SK-N-SH treated with all-trans-retinoic acid at 6 μM for 48 hours (cell line): ENCODE data around the gene PTF1A.
A peak's percentile ranks its signal among the peaks of the same experiment; 100 is the strongest.

Experiments used
- ATAC-seq: fragments of 200-7000 bp; cut with Tn5 transposase; 3 replicates; pipeline ENCODE4 v1.9.1; 2020; ENCODE audit warnings: mild to moderate bottlenecking, moderate library complexity
- ARNTL ChIP-seq: fragments of 450-650 bp; formaldehyde crosslinking; IDR thresholded peaks from 2 replicates; pipeline ENCODE4 v1.5.0; 2020; ENCODE audit warnings: low read depth, mild to moderate bottlenecking, moderate library complexity, borderline replicate concordance
- BACH2 ChIP-seq: fragments of 250-450 bp; sonication (Bioruptor Pico); IDR thresholded peaks from 2 replicates; pipeline ENCODE4 v1.9.0; 2021; ENCODE audit warnings: mild to moderate bottlenecking, borderline replicate concordance
- CREB5 ChIP-seq: fragments of 250-450 bp; sonication (Bioruptor Pico); IDR thresholded peaks from 2 replicates; pipeline ENCODE4 v1.5.1; 2020; ENCODE audit warnings: low read depth, mild to moderate bottlenecking, moderate library complexity
- CSDC2 ChIP-seq: fragments of 250-450 bp; sonication (Bioruptor Pico); IDR thresholded peaks from 2 replicates; pipeline ENCODE4 v1.5.0; 2020; ENCODE audit warnings: mild to moderate bottlenecking, moderate library complexity
- ESRRG ChIP-seq: fragments of 250-450 bp; sonication (Bioruptor Pico); IDR thresholded peaks from 2 replicates; pipeline ENCODE4 v1.6.1; 2021; ENCODE audit warnings: mild to moderate bottlenecking
- GLIS3 ChIP-seq: fragments of 250-450 bp; sonication (Bioruptor Pico); IDR thresholded peaks from 2 replicates; pipeline ENCODE4 v1.5.0; 2020; ENCODE audit warnings: mild to moderate bottlenecking, moderate library complexity
- OSR1 ChIP-seq: fragments of 250-450 bp; sonication (Bioruptor Pico); IDR thresholded peaks from 2 replicates; pipeline ENCODE4 v1.8.0; 2022; ENCODE audit warnings: moderate library complexity, mild to moderate bottlenecking, inconsistent platforms
- POU6F1 ChIP-seq: fragments of 250-450 bp; sonication (Bioruptor Pico); IDR thresholded peaks from 2 replicates; pipeline ENCODE4 v1.8.0; 2021; ENCODE audit warnings: low read depth, mild to moderate bottlenecking, moderate library complexity, borderline replicate concordance
- PPARA ChIP-seq: fragments of 250-450 bp; sonication (Bioruptor Pico); IDR thresholded peaks from 2 replicates; pipeline ENCODE4 v1.5.0; 2020; ENCODE audit warnings: mild to moderate bottlenecking, borderline replicate concordance
- RARB ChIP-seq: fragments of 250-450 bp; sonication (Bioruptor Pico); IDR thresholded peaks from 2 replicates; pipeline ENCODE4 v1.8.0; 2021; ENCODE audit warnings: mild to moderate bottlenecking, moderate library complexity
- SNAI2 ChIP-seq: fragments of 250-450 bp; sonication (Bioruptor Pico); IDR thresholded peaks from 2 replicates; pipeline ENCODE4 v1.5.0; 2020; ENCODE audit warnings: mild to moderate bottlenecking, moderate library complexity
- TCF4 ChIP-seq: fragments of 250-450 bp; sonication (Bioruptor Pico); IDR thresholded peaks from 2 replicates; pipeline ENCODE4 v1.8.0; 2021; ENCODE audit warnings: mild to moderate bottlenecking, moderate library complexity, borderline replicate concordance
- TOX ChIP-seq: fragments of 250-450 bp; sonication (Bioruptor Pico); IDR thresholded peaks from 2 replicates; pipeline ENCODE4 v1.8.0; 2021; ENCODE audit warnings: mild to moderate bottlenecking, moderate library complexity, borderline replicate concordance
- TSHZ2 ChIP-seq: fragments of 250-450 bp; sonication (Bioruptor Pico); IDR thresholded peaks from 2 replicates; pipeline ENCODE4 v1.5.0; 2020; ENCODE audit warnings: mild to moderate bottlenecking, moderate library complexity
- ZC3H10 ChIP-seq: fragments of 250-450 bp; sonication (Bioruptor Pico); IDR thresholded peaks from 2 replicates; pipeline ENCODE4 v1.5.1; 2021; ENCODE audit warnings: mild to moderate bottlenecking, moderate library complexity
- ZFP3 ChIP-seq: fragments of 250-450 bp; sonication (Bioruptor Pico); IDR thresholded peaks from 2 replicates; pipeline ENCODE4 v1.5.0; 2020; ENCODE audit warnings: mild to moderate bottlenecking, moderate library complexity
- ZFP30 ChIP-seq: fragments of 450-650 bp; formaldehyde crosslinking; IDR thresholded peaks from 2 replicates; pipeline ENCODE4 v1.5.0; 2022; ENCODE audit warnings: mild to moderate bottlenecking, moderate library complexity
- ZNF565 ChIP-seq: fragments of 450-650 bp; formaldehyde crosslinking; conservative IDR thresholded peaks from 2 replicates; pipeline ENCODE4 v1.5.0; 2020; ENCODE audit warnings: low read depth, mild to moderate bottlenecking, moderate library complexity
- ZNF70 ChIP-seq: fragments of 450-650 bp; formaldehyde crosslinking; IDR thresholded peaks from 2 replicates; pipeline ENCODE4 v1.5.0; 2020; ENCODE audit warnings: mild to moderate bottlenecking, moderate library complexity
- ZNF8 ChIP-seq: fragments of 450-650 bp; formaldehyde crosslinking; IDR thresholded peaks from 2 replicates; pipeline ENCODE4 v1.5.0; 2020; ENCODE audit warnings: mild to moderate bottlenecking, moderate library complexity
- TF ChIP-seq, protein P1 (sequence below): fragments of 250-450 bp; sonication (Bioruptor Pico); IDR thresholded peaks from 2 replicates; pipeline ENCODE4 v1.5.1; 2021; ENCODE audit warnings: mild to moderate bottlenecking, moderate library complexity

PTF1A gene

DNA sequence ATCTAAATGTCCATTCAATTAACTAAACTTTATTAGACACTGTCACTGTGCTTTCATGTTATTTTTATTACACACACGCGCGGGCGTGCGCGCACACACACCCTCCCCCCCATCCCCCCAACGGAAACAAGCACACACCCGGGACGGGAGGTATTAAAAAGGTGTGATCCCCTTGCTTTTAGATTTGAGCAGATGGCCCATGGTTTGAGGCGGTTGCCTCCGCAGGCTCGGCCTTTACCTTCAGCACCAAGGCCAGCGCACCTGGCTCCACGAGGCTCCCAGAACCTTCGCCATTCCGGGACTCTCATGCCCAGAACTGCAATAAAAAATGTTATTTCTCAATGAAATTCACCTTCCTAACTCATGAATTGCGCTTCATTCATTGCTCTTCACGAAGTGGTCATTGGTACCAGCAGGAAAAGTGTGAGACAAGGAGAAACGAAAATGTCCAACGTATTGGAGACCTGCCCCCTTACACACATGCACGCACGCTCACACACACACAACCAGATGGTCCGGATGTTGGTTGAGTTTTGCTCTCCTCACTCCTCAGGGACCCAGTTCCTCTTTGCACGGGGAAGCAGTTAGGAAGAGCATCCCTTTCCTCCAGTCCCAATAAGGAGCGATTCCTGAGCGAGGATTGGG is 20.8 kb upstream of the PTF1A start:
- ATAC-seq, result 0 out of 3 replicates have a peak, but pooled peaks have one; percentile 40
- TF ChIP-seq, protein P1, sequence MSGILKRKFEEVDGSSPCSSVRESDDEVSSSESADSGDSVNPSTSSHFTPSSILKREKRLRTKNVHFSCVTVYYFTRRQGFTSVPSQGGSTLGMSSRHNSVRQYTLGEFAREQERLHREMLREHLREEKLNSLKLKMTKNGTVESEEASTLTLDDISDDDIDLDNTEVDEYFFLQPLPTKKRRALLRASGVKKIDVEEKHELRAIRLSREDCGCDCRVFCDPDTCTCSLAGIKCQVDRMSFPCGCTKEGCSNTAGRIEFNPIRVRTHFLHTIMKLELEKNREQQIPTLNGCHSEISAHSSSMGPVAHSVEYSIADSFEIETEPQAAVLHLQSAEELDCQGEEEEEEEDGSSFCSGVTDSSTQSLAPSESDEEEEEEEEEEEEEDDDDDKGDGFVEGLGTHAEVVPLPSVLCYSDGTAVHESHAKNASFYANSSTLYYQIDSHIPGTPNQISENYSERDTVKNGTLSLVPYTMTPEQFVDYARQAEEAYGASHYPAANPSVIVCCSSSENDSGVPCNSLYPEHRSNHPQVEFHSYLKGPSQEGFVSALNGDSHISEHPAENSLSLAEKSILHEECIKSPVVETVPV (CRISPR knock-in tag), result no peak
- TF ChIP-seq ARNTL (CRISPR knock-in tag) (no peak), ZNF8 (CRISPR knock-in tag) (no peak), ESRRG (CRISPR knock-in tag) (no peak), TOX (CRISPR knock-in tag) (no peak), POU6F1 (CRISPR knock-in tag) (no peak), PPARA (CRISPR knock-in tag) (no peak), GLIS3 (CRISPR knock-in tag) (no peak), ZFP3 (CRISPR knock-in tag) (no peak), BACH2 (no peak), ZNF70 (CRISPR knock-in tag) (no peak), ZFP30 (CRISPR knock-in tag) (no peak), CSDC2 (no peak), CREB5 (CRISPR knock-in tag) (no peak)

DNA sequence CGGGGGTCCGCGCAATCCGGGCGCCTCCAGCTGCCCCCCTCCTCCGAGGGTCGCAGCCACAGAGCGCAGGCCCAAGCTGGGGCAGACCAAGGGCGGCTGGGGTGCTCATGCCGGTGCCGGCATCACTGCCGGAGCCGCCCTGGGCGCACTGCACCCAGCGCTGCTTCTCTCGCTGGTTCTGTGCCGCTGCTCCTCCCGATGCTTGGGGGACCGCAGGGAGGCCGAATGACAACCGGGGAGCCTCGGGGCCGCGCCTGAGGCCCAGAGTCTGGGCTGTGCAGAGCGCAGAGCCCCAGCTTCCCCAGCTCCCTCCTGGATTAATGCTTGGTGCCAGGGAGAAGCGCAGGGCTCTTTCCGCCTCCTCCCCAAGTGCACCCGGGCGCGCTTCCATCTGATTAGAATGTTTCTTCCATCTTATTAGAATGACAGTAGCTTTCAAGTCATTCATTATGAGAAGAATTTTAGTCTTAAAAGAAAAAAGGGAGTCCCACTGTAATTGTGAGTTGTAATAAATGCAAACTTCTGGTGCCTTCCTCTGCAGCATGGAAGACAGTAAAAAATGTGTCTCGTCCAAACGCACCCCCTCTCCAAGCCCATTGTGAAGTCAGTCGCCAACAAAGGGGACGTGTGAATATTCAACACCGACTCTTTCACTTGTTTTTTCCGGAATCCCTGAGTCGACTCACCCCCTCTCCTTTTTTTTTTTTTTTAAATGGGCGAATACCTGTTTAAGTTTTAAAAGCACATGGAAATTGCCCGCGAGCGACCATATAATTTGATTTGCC is 19.5 kb upstream of the PTF1A start:
- no peak for ATAC-seq
- TF ChIP-seq GLIS3 (CRISPR knock-in tag) (no peak), CREB5 (CRISPR knock-in tag) (no peak), SNAI2 (CRISPR knock-in tag) (no peak), ZNF565 (CRISPR knock-in tag) (no peak)
- TF ChIP-seq, protein P1 (CRISPR knock-in tag), result no peak

DNA sequence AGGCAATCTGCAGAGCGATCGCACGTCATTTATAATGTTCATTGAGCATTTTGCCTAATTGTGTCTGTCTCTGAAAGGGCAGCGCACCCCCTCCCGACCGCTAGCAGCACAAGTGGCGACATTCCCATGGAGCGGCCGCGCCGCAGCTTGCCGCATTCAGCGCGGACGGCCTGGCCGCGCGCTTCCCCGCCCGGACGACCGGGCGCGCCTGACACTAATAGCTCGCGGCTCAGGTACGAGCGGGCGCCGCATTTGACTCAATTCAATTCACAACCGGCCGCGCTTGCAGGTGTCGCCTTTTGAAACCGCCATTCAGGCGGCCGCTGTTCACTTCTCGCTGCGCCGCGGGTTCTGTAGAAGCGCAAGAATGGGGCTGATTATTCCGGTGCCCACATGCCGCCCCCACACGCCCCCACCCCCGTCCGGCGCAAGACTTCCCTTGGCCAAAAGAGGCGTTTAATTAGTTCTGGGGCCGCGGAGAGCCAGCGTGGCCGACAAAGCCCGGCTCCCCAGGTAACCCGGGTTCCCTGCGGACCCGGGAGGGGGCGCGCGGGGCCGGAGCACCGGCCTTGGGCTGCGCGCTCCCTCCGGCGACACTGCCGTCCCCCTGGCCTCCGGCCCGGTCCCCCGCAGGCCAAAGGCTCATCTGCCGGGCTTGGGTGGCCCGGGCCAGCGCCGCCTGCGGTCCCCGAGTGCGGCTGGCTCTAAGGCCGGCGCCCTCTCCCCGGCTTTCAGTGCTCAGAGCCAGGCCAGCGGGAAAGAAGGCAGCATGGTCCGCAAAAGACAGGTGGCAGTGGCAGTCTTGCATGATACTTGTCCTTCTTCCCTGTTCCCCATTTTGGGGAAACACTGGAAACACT is 18.7 kb upstream of the PTF1A start:
- TF ChIP-seq TOX (CRISPR knock-in tag) (no peak), ZFP3 (CRISPR knock-in tag) (no peak), ESRRG (CRISPR knock-in tag) (no peak), ARNTL (CRISPR knock-in tag) (no peak), RARB (no peak), CSDC2 (no peak), SNAI2 (CRISPR knock-in tag) (no peak), TCF4 (CRISPR knock-in tag) (no peak), ZC3H10 (CRISPR knock-in tag) (no peak), TSHZ2 (CRISPR knock-in tag) (no peak), OSR1 (CRISPR knock-in tag) (no peak)
- TF ChIP-seq, protein P1 (CRISPR knock-in tag), result no peak
- no peak for ATAC-seq
